Heart right ventricle (tissue), 16 donors: ENCODE results near the gene TIE1. TPM values are rescaled to one million over a fixed set of nuclear protein-coding genes. Genes with fewer than 3 reads are reported as not detected.

Source experiments
- ATAC-seq, 8 donors: fragments of 200-7000 bp; cut with Tn5 transposase; one replicate each; pipeline ENCODE4 v1.9.1; 2020; ENCODE audit warnings: mild to moderate bottlenecking in 8 of 8, moderate library complexity in 8 of 8, moderate number of reproducible peaks in 1 of 8
- DNase-seq, 2 donors: peaks; one replicate each; pipeline ENCODE4 v3.0.0-alpha.2; 2020
- H3K27ac ChIP-seq, 10 donors: fragments of 200-600 bp; sonication (generic) in 2 of 10; one replicate each; pipeline versions ENCODE4 v1.5.0 to v1.8.0; 2020 to 2022; ENCODE audit warnings: mild to moderate bottlenecking in 3 of 10
- H3K27me3 ChIP-seq, 7 donors: fragments of 200-600 bp; one replicate each; pipeline ENCODE4 v1.8.0; 2021 to 2022; ENCODE audit warnings: mild to moderate bottlenecking in 2 of 7
- H3K36me3 ChIP-seq, 9 donors: fragments of 200-600 bp; sonication (generic) in 1 of 9; one replicate each; pipeline versions ENCODE4 v1.5.0 to v1.8.0; 2020 to 2022; ENCODE audit warnings: mild to moderate bottlenecking in 2 of 9
- H3K4me1 ChIP-seq, 9 donors: fragments of 200-600 bp; sonication (generic) in 1 of 9; one replicate each; pipeline versions ENCODE4 v1.5.0 to v1.8.0; 2020 to 2022; ENCODE audit warnings: mild to moderate bottlenecking in 4 of 9
- H3K4me3 ChIP-seq, 10 donors: fragments of 200-600 bp; sonication (generic) in 2 of 10; one replicate each; pipeline versions ENCODE4 v1.5.0 to v1.8.0; 2020 to 2022; ENCODE audit warnings: mild to moderate bottlenecking in 7 of 10, moderate library complexity in 2 of 10
- H3K9me3 ChIP-seq, 11 donors: fragments of 200-600 bp in 10 of 11; sonication (generic) in 2 of 11; one replicate each; pipeline versions ENCODE4 v1.5.0 to v1.8.0; 2013 to 2022; ENCODE audit warnings: mild to moderate bottlenecking in 2 of 11, control low read depth in 1 of 11, moderate library complexity in 1 of 11
- CTCF ChIP-seq, 9 donors: fragments of 200-600 bp; sonication (generic) in 2 of 9; IDR thresholded peaks; one replicate each; pipeline versions ENCODE4 v1.5.0 to v1.8.0; 2021 to 2022; ENCODE audit warnings: antibody characterized with exemption in 9 of 9, mild to moderate bottlenecking in 5 of 9, moderate library complexity in 1 of 9
- WGBS, 2 donors: extraction: QIAGEN DNeasy Blood & Tissue Kit; methylation state at CpG; one replicate each; pipeline ENCODE4 v1.1.7; 2013; ENCODE audit warnings: inconsistent platforms in 1 of 2; 5-methylcytosine and 5-hydroxymethylcytosine counted together
- intact Hi-C, 10 donors: fragments of 100-400 bp; cut with DNase I; formaldehyde crosslinking; loops; one replicate each; pipeline versions ENCODE4 v1.11.1 to v1.14.2; 2022
- polyA plus RNA-seq, 2 donors: library from polyadenylated mRNA; stranded (reverse); fragments of 200-250 nt; gene quantifications; one replicate each; pipeline ENCODE4 v1.2.3, GENCODE V29; 2013
- total RNA-seq, 10 donors: library from RNA; stranded (reverse); fragmentation: NEBNext Ultra II Directional in 3 of 10; extraction: Animal tissue kit (Norgen Biotek cat#: 25700) in 3 of 10; gene quantifications; one replicate each; pipeline versions ENCODE4 v1.2.1 to v1.2.4, GENCODE V29; 2021 to 2023
- donor health status: Arrhythmogenic right ventricular cardiomyopathy.
- donor health status: ischemic (EF 13 %, LVEDD 7.1; RV severe dilation, severe dysfunction).
- donor health status: healthy with polysubstance abuse.
- donor health status: DM: no; HTN: yes; CAD: no.
- donor health status: DM: no; HTN: no; CAD: no.
- donor health status: ischemic (EF 25% LVEDD 6.9; RV normal size, moderate dysfunction).
- donor health status: ischemic (EF 25% LVEDD 5.7; RV mildly dilated, moderate dysfunction).
- donor health status: healthy.
- donor health status: DM: yes; HTN: yes; CAD: no.
- donor health status: Ischemic cardiomyopathy.
- donor health status: ischemic (EF 35%, LVEDD 5.7; RV mildly dilated, moderate dysfunction).
- donor health status: nonischemic (EF 11% LVEDD 7.7; RV severe dilation, severe dysfunction).
- donor health status: DM: yes; HTN: yes; CAD: no.
- donor health status: PGD.
- donor health status: ischemic (EF 29% LVEDD 5.4; RV normal size, mild dysfunction).
- donor health status: nonischemic (EF 23%, LVEDD 6.1; RV moderate dilation, normal function).

The TIE1 gene
- total and polyA plus RNA-seq, 12 donors = 19.9 to 55.8 (median 32.0) TPM

- no peak for TF ChIP-seq CTCF (IDR thresholded peaks at IDR 0.05)
- no peak overlapping the region for H3K4me3 ChIP-seq
- ATAC-seq (no peak), DNase-seq (no peak)
- no peak overlapping the region for H3K27ac ChIP-seq
- H3K36me3 ChIP-seq = no peaks in the 10 kb centered on the region
- H3K9me3 ChIP-seq = no peaks in the 10 kb centered on the region
- intact Hi-C loops = no loop called here
- 82 to 87% methylated on average over 12 of the region's 12 CpGs for WGBS, 2 donors
- H3K4me1 ChIP-seq = peaks cover 0 to 11% (median 7%) of the 10 kb centered on the region in 9 donors
- H3K27me3 ChIP-seq = peaks cover 0 to 2% (median 0%) of the 10 kb centered on the region in 7 donors
Measured at GRCh38 chr1:43275826-43276620, 24.8 kb upstream of the TIE1 start.

DNA sequence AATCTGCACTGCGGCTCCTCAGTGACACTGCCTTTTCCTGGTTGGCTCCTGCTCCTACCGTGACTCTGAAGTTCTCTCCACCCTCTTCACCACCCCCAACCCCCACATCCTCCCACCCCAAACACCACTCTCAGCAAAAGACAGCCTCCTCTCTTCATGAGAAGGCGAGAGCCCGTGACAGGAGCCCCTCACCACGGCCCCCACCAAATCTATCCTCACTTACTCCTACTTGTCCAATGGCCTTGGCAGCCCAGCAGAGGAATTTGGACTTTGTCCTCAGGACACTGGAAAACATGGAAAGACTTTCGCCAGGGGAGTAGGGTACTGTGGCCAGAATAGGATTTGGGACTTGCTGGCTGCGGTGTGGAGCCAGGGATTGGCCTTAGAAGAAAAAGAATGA lies 24.1 kb upstream of the TIE1 start:
- intact Hi-C loops = no loop called here
- WGBS, 2 donors = 64 to 70% methylated on average over 7 of the region's 7 CpGs

DNA sequence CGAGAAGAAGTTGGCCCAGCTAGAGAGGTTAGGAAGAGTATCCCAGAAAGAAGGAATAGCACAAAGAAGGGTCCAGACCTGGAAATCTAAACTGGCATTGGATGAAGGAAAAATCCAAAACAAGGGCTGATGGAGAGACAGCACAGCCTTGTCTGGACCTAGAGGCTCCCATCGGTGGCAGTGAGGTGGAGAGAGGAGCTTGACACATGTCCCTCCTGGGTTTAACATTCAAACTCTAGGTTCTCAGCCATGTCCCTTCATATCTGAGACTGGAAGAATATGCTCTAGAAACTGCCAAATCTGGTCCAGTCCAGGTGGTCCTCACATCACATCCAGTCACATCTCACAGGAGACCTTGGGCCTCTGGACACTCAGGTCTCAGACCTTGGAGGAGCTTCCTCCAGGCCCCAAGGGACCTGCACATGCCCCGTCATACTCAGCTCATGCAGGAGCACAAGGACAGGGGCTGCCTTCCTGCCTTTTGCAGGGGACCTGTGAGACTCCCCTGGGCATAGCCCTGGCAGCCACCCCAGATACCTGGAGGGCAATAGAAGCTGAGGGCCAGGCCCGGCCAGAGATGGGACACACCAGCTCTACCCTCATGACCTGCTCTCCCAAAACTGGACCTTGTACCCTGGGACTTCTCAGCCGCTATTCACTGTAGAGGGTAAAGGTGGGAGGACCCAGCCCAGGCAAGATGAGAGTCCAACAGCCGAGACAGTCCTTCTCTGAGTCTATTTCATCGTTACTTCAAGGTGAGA lies 23.5 kb upstream of the TIE1 start:
- ATAC-seq = no peak
- H3K4me3 ChIP-seq = no peak overlapping the region
- H3K27me3 ChIP-seq = no peaks in the 10 kb centered on the region
- no peaks in the 10 kb centered on the region for H3K36me3 ChIP-seq
- 92 to 93% methylated on average over 7 of the region's 7 CpGs for WGBS, 2 donors
- no peaks in the 10 kb centered on the region for H3K9me3 ChIP-seq
- H3K27ac ChIP-seq = no peak overlapping the region
- peaks cover 0 to 11% (median 7%) of the 10 kb centered on the region in 9 donors for H3K4me1 ChIP-seq
- TF ChIP-seq CTCF (IDR thresholded peaks at IDR 0.05) = no peak
- intact Hi-C loops = no loop called here
- no peak for DNase-seq

More for the DNA sequence above, 24.1 kb upstream of the TIE1 start:
- Histone ChIP-seq H3K27me3 (no peaks in the 10 kb centered on the region), H3K36me3 (no peaks in the 10 kb centered on the region), H3K27ac (no peak overlapping the region), H3K4me1 (peaks cover 0 to 11% (median 7%) of the 10 kb centered on the region in 9 donors), H3K9me3 (no peaks in the 10 kb centered on the region), H3K4me3 (no peak overlapping the region)
- no peak for TF ChIP-seq CTCF (IDR thresholded peaks at IDR 0.05)
- DNase-seq (no peak), ATAC-seq (peak in 1 of 8 donors; percentile 34)

GRCh38 chr1:43279161-43279560 lies 21.6 kb upstream of the TIE1 start:
- no peak for TF ChIP-seq CTCF (IDR thresholded peaks at IDR 0.05)

More at GRCh38 chr1:43279161-43279560, 21.6 kb upstream of the TIE1 start:
- intact Hi-C loops = no loop called here
- Histone ChIP-seq H3K27me3 (no peaks in the 10 kb centered on the region), H3K9me3 (no peaks in the 10 kb centered on the region), H3K4me3 (no peak overlapping the region), H3K4me1 (peaks cover 0 to 7% (median 4%) of the 10 kb centered on the region in 9 donors), H3K36me3 (no peaks in the 10 kb centered on the region), H3K27ac (no peak overlapping the region)
- 94 to 99% methylated on average over 5 of the region's 5 CpGs for WGBS, 2 donors
- ATAC-seq (no peak), DNase-seq (no peak)
